HCT116 (cell line): ENCODE measurements around the gene GPR37. TPM values are rescaled to one million over a fixed set of nuclear protein-coding genes. Genes with fewer than 3 reads are reported as not detected.

Experiments used
- ATAC-seq: fragments of 200-7000 bp; cut with Tn5 transposase; 2 replicates; pipeline ENCODE4 v1.9.1; 2020; ENCODE audit warnings: mild to moderate bottlenecking, moderate library complexity
- BruUV-seq: library from RNA; stranded (reverse); fragments of 400-500 nt; replicated peaks from 2 replicates; lab custom pipeline; 2021; lab: Mats Ljungman, UMichigan
- CTCF ChIA-PET: fragments of 300-600 bp; sonication (Branson Sonifier 250); formaldehyde crosslinking; loops from one replicate; lab custom pipeline; 2021; ENCODE audit warnings: antibody characterized with exemption; lab: Charles Lee
- POLR2A ChIA-PET: fragments of 300-600, 350-600 bp; sonication (Branson Sonifier 250); formaldehyde crosslinking; loops from one replicate; lab custom pipeline; 2021; ENCODE audit warnings: antibody characterized with exemption; lab: Charles Lee
- RAD21 ChIA-PET, 2 experiments: fragments of 300-600 bp; sonication (Branson Sonifier 250); formaldehyde crosslinking; loops; one replicate each; lab custom pipeline; 2023; ENCODE audit warnings: low total read pairs in 2 of 2; ENCODE audit not compliant: uncharacterized antibody in 2 of 2, unreplicated experiment in 2 of 2, low non-redundant PET in 1 of 2; lab: Charles Lee
- DNase-seq: peaks from one replicate; pipeline ENCODE4 v3.0.0-alpha.2; 2010; ENCODE audit warnings: low read depth, low spot score
- H2AFZ ChIP-seq: fragments of 200-600 bp; shearing (Covaris generic), sonication (generic); 2 replicates; pipeline ENCODE4 v1.6.1; 2017; ENCODE audit warnings: low read depth, mixed run types, mixed read lengths, antibody characterized with exemption, low read length; ENCODE audit not compliant: poor library complexity, severe bottlenecking
- H3K27ac ChIP-seq: 2 replicates; pipeline ENCODE4 v1.5.1; 2012; ENCODE audit warnings: low read depth, low read length
- H3K27me3 ChIP-seq: fragments of 200-600 bp; sonication (generic); 2 replicates; pipeline ENCODE4 v1.6.1; 2016; ENCODE audit warnings: mixed run types, low read length, mixed read lengths; ENCODE audit not compliant: insufficient read depth
- H3K36me3 ChIP-seq, 2 experiments: fragments of 200-500 bp in 1 of 2; fragments of 200-600 bp in 1 of 2; sonication (Bioruptor generic) in 1 of 2; sonication (generic) in 1 of 2; 2 replicates each; pipeline versions ENCODE4 v1.5.1 to v1.6.1; 2014 to 2016; ENCODE audit warnings: low read length in 2 of 2, inconsistent platforms in 1 of 2, mixed read lengths in 1 of 2, mixed run types in 1 of 2; ENCODE audit not compliant: insufficient read depth in 2 of 2, control insufficient read depth in 1 of 2
- H3K4me1 ChIP-seq, 2 experiments: fragments of 200-600 bp in 1 of 2; sonication (generic) in 1 of 2; 2 replicates each; pipeline versions ENCODE4 v1.5.1 to v1.6.1; 2012 to 2017; ENCODE audit warnings: low read length in 2 of 2, inconsistent platforms in 1 of 2, mild to moderate bottlenecking in 1 of 2, mixed read lengths in 1 of 2, mixed run types in 1 of 2, moderate library complexity in 1 of 2; ENCODE audit not compliant: insufficient read depth in 2 of 2, control insufficient read depth in 1 of 2
- H3K4me2 ChIP-seq: fragments of 200-600 bp; sonication (generic); 2 replicates; pipeline ENCODE4 v1.6.1; 2017; ENCODE audit warnings: mixed run types, low read length, mixed read lengths
- H3K4me3 ChIP-seq, 2 experiments: fragments of 200-600 bp in 1 of 2; sonication (generic) in 1 of 2; replicated peaks in 1 of 2; 2 replicates each; pipeline ENCODE4 v1.5.1; 2011 to 2016; ENCODE audit warnings: low read length in 2 of 2, control low read depth in 1 of 2, low read depth in 1 of 2, mild to moderate bottlenecking in 1 of 2, mixed read lengths in 1 of 2, mixed run types in 1 of 2
- H3K79me2 ChIP-seq: fragments of 200-600 bp; sonication (generic); 2 replicates; pipeline ENCODE4 v1.6.1; 2017; ENCODE audit warnings: mild to moderate bottlenecking, mixed run types, low read length, moderate library complexity, mixed read lengths; ENCODE audit not compliant: insufficient read depth
- H3K9ac ChIP-seq: fragments of 200-600 bp; sonication (generic); 2 replicates; pipeline ENCODE4 v1.6.1; 2016; ENCODE audit warnings: low read length, mixed read lengths
- H3K9me2 ChIP-seq: fragments of 200-600 bp; sonication (generic), shearing (Covaris generic); 2 replicates; pipeline ENCODE4 v1.6.1; 2017; ENCODE audit warnings: mixed run types, mild to moderate bottlenecking, moderate library complexity; ENCODE audit not compliant: insufficient read depth
- H3K9me3 ChIP-seq, 2 experiments: fragments of 200-500 bp in 1 of 2; fragments of 200-600 bp in 1 of 2; sonication (Bioruptor generic) in 1 of 2; sonication (generic) in 1 of 2; 2 replicates each; pipeline ENCODE4 v1.6.1; 2014 to 2017; ENCODE audit warnings: low read length in 2 of 2, mixed read lengths in 2 of 2, inconsistent platforms in 1 of 2, low read depth in 1 of 2, mild to moderate bottlenecking in 1 of 2, mixed run types in 1 of 2, moderate library complexity in 1 of 2; ENCODE audit not compliant: control insufficient read depth in 1 of 2, insufficient read depth in 1 of 2
- H4K20me1 ChIP-seq: fragments of 200-600 bp; sonication (generic), shearing (Covaris generic); 2 replicates; pipeline ENCODE4 v1.6.1; 2017; ENCODE audit warnings: mixed run types, mild to moderate bottlenecking, moderate library complexity; ENCODE audit not compliant: insufficient read depth
- CEBPB ChIP-seq: IDR thresholded peaks from 2 replicates; pipeline ENCODE4 v1.6.1; 2012; ENCODE audit warnings: low read depth
- EGR1 ChIP-seq: IDR thresholded peaks from 2 replicates; pipeline ENCODE4 v1.6.1; 2012; ENCODE audit warnings: low read depth
- ELF1 ChIP-seq: IDR thresholded peaks from 2 replicates; pipeline ENCODE4 v1.6.1; 2012; ENCODE audit warnings: low read depth, borderline replicate concordance
- EZH2 ChIP-seq: fragments of 200-600 bp; sonication (generic); IDR thresholded peaks from 2 replicates; pipeline ENCODE4 v1.6.1; 2017; ENCODE audit warnings: antibody characterized with exemption, mixed run types
- POLR2A ChIP-seq: IDR thresholded peaks from 2 replicates; pipeline ENCODE4 v1.7.0; 2011; ENCODE audit warnings: borderline replicate concordance; ENCODE audit not compliant: insufficient read depth, insufficient read length; ENCODE audit errors: extremely low read depth
- REST ChIP-seq: IDR thresholded peaks from 2 replicates; pipeline ENCODE4 v1.6.1; 2012; ENCODE audit warnings: low read depth
- SIN3A ChIP-seq: IDR thresholded peaks from 2 replicates; pipeline ENCODE4 v1.6.1; 2012; ENCODE audit warnings: low read depth
- YY1 ChIP-seq: IDR thresholded peaks from 2 replicates; pipeline ENCODE4 v1.6.1; 2011; ENCODE audit warnings: low read length, low read depth, moderate library complexity, mild to moderate bottlenecking; ENCODE audit not compliant: insufficient replicate concordance; ENCODE audit errors: extremely low read depth
- ZBTB33 ChIP-seq: IDR thresholded peaks from 2 replicates; pipeline ENCODE4 v1.6.1; 2011; ENCODE audit warnings: mild to moderate bottlenecking, low read length, moderate library complexity; ENCODE audit not compliant: insufficient replicate concordance; ENCODE audit errors: extremely low read depth
- ZFX ChIP-seq: fragments of 450-650 bp; IDR thresholded peaks from 2 replicates; pipeline ENCODE4 v1.6.1; 2017
- ZNF274 ChIP-seq: fragments of 200-500 bp; sonication (Bioruptor generic); IDR thresholded peaks from 2 replicates; pipeline ENCODE4 v1.6.1; 2014; ENCODE audit warnings: mild to moderate bottlenecking, low read depth, low read length, inconsistent platforms
- intact Hi-C: fragments of 100-400 bp; cut with micrococcal nuclease; formaldehyde crosslinking; loops from 2 replicates; pipeline ENCODE4 v1.10.0; 2022
- total RNA-seq: library from RNA; stranded (reverse); gene quantifications from one replicate; pipeline ENCODE4 v1.2.1, GENCODE V29; 2021; ENCODE audit not compliant: unreplicated experiment

GPR37 gene
- total RNA-seq, 1 experiment from 2014 or later = 2.2 TPM

- TF ChIP-seq ZFX (no peak), SIN3A (no peak)
- H3K4me1 ChIP-seq = no peaks in the 10 kb centered on the region; a peak in 1 of 4 replicates
- ATAC-seq (no peak), DNase-seq (no peak)
- no peak overlapping the region for H3K27ac ChIP-seq
- intact Hi-C loops = no loop called here
- ChIA-PET POLR2A (no interaction called here), RAD21 (no interaction called here), CTCF (no interaction called here)
- H3K27me3 ChIP-seq = no peaks in the 10 kb centered on the region
- no peaks in the 10 kb centered on the region for H3K9me2 ChIP-seq
- H2AFZ ChIP-seq = no peak overlapping the region
- H3K9me3 ChIP-seq = no peaks in the 10 kb centered on the region
- H3K4me2 ChIP-seq = no peak overlapping the region
- no peak overlapping the region for H3K4me3 ChIP-seq
- BruUV-seq = no TSS peak
- H4K20me1 ChIP-seq = no peaks in the 10 kb centered on the region
- no peaks in the 10 kb centered on the region for H3K79me2 ChIP-seq
- no peak overlapping the region for H3K9ac ChIP-seq
- no peaks in the 10 kb centered on the region for H3K36me3 ChIP-seq
Observed at GRCh38 chr7:124812764-124813163, 47.2 kb upstream of the GPR37 start.

- Histone ChIP-seq H3K27ac (no peak overlapping the region), H3K9ac (no peak overlapping the region), H3K27me3 (no peaks in the 10 kb centered on the region), H3K9me3 (no peaks in the 10 kb centered on the region), H3K36me3 (no peaks in the 10 kb centered on the region), H3K79me2 (no peaks in the 10 kb centered on the region), H3K4me2 (no peak overlapping the region), H3K4me1 (no peaks in the 10 kb centered on the region; a peak in 1 of 4 replicates), H3K4me3 (no peak overlapping the region), H3K9me2 (no peaks in the 10 kb centered on the region), H4K20me1 (no peaks in the 10 kb centered on the region), H2AFZ (no peak overlapping the region)
- ChIA-PET RAD21 (no interaction called here), CTCF (no interaction called here), POLR2A (no interaction called here)
- BruUV-seq = no TSS peak
- intact Hi-C loops = no loop called here
- TF ChIP-seq POLR2A (no peak), SIN3A (no peak), ELF1 (no peak), YY1 (no peak), REST (no peak), ZBTB33 (no peak), CEBPB (no peak), ZFX (no peak), EGR1 (no peak), ZNF274 (no peak), EZH2 (no peak)
- ATAC-seq = no peak
- DNase-seq = no peak
Observed at GRCh38 chr7:124811341-124811740, 45.7 kb upstream of the GPR37 start.
